Upper lobe of left lung (tissue), 4 donors: ENCODE measurements around the gene IL16.
"Not testable (repeated sequence)": the region's sequence is repeated elsewhere in the genome, so short reads cannot be mapped to it uniquely, and the experiment has no call there.

Experiments
- CTCF ChIP-seq, 6 experiments: fragments of 450-650 bp in 4 of 6; fragments of 200-600 bp in 2 of 6; sonication (generic) in 2 of 6; IDR thresholded peaks; one replicate each; pipeline ENCODE4 v1.5.1; 2016 to 2019; ENCODE audit warnings: antibody characterized with exemption in 6 of 6
- EP300 ChIP-seq, 4 donors: sonication (generic); formaldehyde crosslinking; IDR thresholded peaks; one replicate each; pipeline ENCODE4 v1.5.1; 2017; ENCODE audit warnings: antibody characterized with exemption in 4 of 4, control low read depth in 2 of 4

DNA sequence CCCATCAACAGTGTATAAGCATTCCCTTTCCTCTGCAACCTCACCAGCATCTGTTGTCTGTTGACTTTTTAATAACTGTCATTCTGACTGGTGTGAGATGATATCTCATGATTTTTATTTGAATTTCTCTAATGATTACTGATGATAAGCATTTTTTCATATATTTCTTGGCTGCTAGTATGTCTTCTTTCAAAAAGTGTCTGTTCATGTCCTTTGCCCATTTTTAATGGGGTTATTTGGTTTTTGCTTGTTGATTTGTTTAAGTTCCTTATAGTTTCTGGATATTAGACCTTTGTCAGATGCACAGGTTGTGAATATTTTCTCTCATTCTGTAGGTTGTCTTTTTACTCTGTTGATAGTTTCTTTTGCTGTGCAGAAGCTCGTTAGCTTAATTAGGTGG, 11.3 kb downstream of the IL16 start:
- TF ChIP-seq CTCF, EP300 (IDR thresholded peaks at IDR 0.05): not testable (repeated sequence)
